ENCODE data around the gene TREH.

The TREH gene

DNA sequence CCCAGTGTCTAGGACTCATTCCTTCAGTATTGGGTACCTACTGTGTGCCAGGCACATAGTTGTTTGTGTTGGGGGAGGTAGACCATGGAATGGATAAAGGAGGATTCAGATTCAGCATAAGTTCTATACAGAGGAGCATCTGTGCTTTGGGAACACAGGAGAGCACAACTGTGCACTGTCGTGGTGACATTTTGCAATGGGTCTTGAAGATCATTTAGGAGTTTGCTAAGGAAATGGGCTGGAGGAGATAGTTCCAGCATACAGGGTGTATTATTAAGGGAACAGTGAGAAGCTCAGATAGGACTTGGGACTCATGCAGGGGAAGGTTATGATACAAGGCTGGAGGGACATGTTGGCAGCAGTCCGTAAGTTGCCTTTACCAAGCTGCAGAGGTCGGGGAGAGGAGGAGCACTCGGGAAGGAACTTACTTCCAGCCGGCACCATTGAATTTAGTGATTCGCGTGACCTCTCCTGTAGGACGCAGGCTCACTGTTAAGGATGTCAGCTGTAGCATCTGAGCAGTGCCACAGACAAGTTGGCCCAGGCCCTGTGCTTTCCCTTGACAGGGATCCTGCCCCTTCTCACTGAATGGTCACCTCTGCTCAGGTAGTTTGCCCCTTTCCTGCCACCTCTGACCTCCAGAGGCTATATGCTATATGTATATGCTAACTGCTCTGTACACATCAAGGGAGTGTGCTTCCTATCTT lies 25.6 kb downstream of the TREH start:
- TF ChIP-seq, protein P1, sequence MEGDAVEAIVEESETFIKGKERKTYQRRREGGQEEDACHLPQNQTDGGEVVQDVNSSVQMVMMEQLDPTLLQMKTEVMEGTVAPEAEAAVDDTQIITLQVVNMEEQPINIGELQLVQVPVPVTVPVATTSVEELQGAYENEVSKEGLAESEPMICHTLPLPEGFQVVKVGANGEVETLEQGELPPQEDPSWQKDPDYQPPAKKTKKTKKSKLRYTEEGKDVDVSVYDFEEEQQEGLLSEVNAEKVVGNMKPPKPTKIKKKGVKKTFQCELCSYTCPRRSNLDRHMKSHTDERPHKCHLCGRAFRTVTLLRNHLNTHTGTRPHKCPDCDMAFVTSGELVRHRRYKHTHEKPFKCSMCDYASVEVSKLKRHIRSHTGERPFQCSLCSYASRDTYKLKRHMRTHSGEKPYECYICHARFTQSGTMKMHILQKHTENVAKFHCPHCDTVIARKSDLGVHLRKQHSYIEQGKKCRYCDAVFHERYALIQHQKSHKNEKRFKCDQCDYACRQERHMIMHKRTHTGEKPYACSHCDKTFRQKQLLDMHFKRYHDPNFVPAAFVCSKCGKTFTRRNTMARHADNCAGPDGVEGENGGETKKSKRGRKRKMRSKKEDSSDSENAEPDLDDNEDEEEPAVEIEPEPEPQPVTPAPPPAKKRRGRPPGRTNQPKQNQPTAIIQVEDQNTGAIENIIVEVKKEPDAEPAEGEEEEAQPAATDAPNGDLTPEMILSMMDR (conservative IDR thresholded peaks at IDR 0.05; ENCODE audit: control insufficient read depth, insufficient read depth, low read depth, low read length): no peak
- DNase-seq (ENCODE audit: low read depth): no peak
- no peak overlapping the region for H3K4me3 ChIP-seq (ENCODE audit: control insufficient read depth, low read depth, low read length)

DNA sequence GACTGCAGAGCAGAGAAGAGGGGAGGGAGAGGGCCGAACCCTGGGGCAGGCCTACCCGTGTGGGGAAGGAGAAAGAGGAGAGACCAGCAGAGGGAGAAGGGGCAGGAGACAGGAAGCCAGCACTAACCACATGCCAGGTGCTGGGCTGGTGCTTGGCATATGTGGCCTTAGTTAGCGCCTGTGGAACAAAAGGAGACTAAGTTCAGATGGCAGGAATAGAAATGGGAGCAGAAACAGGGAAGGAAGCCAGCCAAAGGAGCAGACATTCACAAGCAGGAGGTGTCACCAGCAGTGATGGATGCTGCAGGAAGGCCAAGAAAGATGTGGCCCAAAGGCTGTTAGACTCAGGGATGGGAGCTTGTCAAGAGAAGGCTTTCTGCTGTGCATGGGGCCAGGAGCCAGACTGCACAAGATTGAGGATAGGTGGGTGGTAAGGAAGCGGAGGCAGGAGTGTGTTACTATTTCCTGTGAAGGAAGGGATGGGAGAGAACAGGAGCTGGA lies 26.7 kb downstream of the TREH start:
- TF ChIP-seq, protein P1 (conservative IDR thresholded peaks at IDR 0.05; ENCODE audit: control insufficient read depth, insufficient read depth, low read depth, low read length): no peak
- no peak overlapping the region for H3K4me3 ChIP-seq (ENCODE audit: control insufficient read depth, low read depth, low read length)
- DNase-seq (ENCODE audit: low read depth): no peak

DNA sequence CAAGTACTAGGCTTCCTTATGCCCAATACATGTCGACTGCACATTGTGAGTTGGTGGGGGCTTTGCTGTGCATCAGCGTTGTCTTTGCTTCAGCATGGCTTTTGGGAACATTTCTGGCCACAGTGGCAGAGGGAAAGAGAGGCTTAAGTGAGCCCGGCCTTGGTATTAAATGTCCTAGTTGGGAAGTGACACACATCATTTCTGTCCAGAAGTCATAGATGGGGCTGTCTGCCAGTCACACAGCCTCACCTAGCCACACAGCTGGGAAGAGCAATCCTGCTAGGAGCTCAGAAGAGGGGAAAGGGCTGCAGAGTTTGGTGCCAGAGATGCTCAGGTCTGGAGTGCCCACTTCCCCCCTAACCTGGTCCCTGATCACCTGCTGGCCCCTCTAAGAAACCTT lies 27.6 kb downstream of the TREH start:
- TF ChIP-seq, protein P1 (conservative IDR thresholded peaks at IDR 0.05; ENCODE audit: control insufficient read depth, insufficient read depth, low read depth, low read length): no peak
- no peak overlapping the region for H3K4me3 ChIP-seq (ENCODE audit: control insufficient read depth, low read depth, low read length)
- DNase-seq (ENCODE audit: low read depth): no peak

DNA sequence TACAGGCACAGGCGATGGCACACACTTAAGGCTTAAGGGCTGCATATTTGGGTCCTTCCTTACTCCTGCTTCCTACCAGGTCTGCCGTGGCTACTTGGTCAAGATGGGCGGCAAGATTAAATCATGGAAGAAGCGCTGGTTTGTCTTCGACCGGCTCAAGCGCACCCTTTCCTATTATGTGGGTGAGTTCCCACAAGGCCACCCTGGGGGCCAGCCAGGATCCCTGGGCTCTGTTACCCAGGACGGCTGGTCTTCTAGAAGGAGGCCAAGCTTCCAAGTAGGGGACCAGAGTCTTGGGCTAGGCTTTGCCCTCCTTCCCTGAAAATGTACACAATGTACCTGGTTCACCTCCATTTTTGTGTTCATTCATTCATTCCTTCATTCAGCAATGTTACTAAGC lies 29.1 kb downstream of the TREH start:
- TF ChIP-seq, protein P1 (conservative IDR thresholded peaks at IDR 0.05; ENCODE audit: control insufficient read depth, insufficient read depth, low read depth, low read length): no peak
- DNase-seq (ENCODE audit: low read depth): no peak

DNA sequence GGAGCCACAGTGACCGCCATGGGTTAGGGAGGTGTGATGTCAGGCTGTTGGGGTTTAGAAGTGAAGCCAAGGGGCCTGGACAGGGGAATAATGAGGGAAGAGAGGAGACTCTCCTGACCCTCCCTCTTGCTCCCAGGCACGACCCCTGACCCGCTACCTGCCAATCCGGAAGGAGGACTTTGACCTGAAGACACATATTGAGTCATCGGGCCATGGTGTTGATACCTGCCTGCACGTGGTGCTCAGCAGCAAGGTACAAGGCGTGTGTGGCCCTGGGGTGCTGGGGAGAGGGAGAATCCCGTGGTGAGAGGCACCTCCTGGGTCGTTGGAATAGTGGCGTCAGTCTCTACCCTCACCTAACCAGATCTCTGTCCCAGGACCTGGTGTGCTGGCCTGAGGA lies 29.5 kb downstream of the TREH start:
- TF ChIP-seq, protein P1 (conservative IDR thresholded peaks at IDR 0.05; ENCODE audit: control insufficient read depth, insufficient read depth, low read depth, low read length): no peak
- no peak overlapping the region for H3K4me3 ChIP-seq (ENCODE audit: control insufficient read depth, low read depth, low read length)
- no peak for DNase-seq (ENCODE audit: low read depth)

More for the DNA sequence above, 29.1 kb downstream of the TREH start:
- no peak overlapping the region for H3K4me3 ChIP-seq (ENCODE audit: control insufficient read depth, low read depth, low read length)

DNA sequence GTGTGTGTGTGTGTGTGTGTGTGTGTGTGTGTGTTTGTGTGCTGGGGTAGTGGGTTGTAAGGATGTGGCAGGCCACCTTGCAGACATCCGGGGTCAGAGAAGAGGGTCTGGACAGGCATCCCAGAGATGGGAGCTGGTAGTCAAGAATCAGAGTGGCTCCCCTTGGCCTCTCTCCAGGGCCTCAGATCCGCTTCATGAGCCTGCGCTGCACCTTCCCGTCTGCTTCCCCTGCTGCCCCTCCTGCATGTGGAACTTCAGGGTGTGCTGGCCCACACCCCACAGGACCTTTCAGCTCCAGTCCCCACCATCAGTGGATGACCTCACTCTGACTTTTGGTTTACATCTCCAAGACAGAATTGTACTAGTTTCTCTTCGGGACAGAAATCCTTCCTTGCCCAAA lies 31.2 kb downstream of the TREH start:
- DNase-seq (ENCODE audit: low read depth): no peak
- H3K4me3 ChIP-seq (ENCODE audit: control insufficient read depth, low read depth, low read length): no peak overlapping the region
- TF ChIP-seq, protein P1 (conservative IDR thresholded peaks at IDR 0.05; ENCODE audit: control insufficient read depth, insufficient read depth, low read depth, low read length): no peak
